ENCODE results near the gene VEGFB.

Gene VEGFB

GRCh38 chr11:64275031-64275800 is 40.8 kb downstream of the VEGFB start:
- Histone ChIP-seq H3K9me3 (ENCODE audit: control insufficient read depth, low read length) (no peaks in the 10 kb centered on the region), H3K27ac (ENCODE audit: low read depth, low read length, severe bottlenecking) (no peak overlapping the region), H3K4me3 (ENCODE audit: extremely low read depth, insufficient read depth, low read length, poor library complexity, severe bottlenecking) (no peak overlapping the region), H3K36me3 (ENCODE audit: control insufficient read depth, insufficient read depth, low read length) (peaks cover 30% of the 10 kb centered on the region), H3K4me1 (ENCODE audit: control insufficient read depth, insufficient read depth, low read length, poor library complexity, severe bottlenecking) (peaks cover 7% of the 10 kb centered on the region)
- 90 to 96% methylated on average over 13 to 15 of the region's 15 CpGs for WGBS, 2 experiments (ENCODE audit: insufficient coverage in 2 of 2)

GRCh38 chr11:64275841-64276240 is 41.5 kb downstream of the VEGFB start:
- 100% methylated on average over 1 of the region's 2 CpGs; no CpG with 5 or more reads in 1 of the 2 experiments for WGBS, 2 experiments (ENCODE audit: insufficient coverage in 2 of 2)
- peaks cover 30% of the 10 kb centered on the region for H3K36me3 ChIP-seq (ENCODE audit: control insufficient read depth, insufficient read depth, low read length)
- H3K4me1 ChIP-seq (ENCODE audit: control insufficient read depth, insufficient read depth, low read length, poor library complexity, severe bottlenecking): peaks cover 7% of the 10 kb centered on the region
- H3K27ac ChIP-seq (ENCODE audit: low read depth, low read length, severe bottlenecking): no peak overlapping the region
- H3K9me3 ChIP-seq (ENCODE audit: control insufficient read depth, low read length): no peaks in the 10 kb centered on the region
- no peak overlapping the region for H3K4me3 ChIP-seq (ENCODE audit: extremely low read depth, insufficient read depth, low read length, poor library complexity, severe bottlenecking)

DNA sequence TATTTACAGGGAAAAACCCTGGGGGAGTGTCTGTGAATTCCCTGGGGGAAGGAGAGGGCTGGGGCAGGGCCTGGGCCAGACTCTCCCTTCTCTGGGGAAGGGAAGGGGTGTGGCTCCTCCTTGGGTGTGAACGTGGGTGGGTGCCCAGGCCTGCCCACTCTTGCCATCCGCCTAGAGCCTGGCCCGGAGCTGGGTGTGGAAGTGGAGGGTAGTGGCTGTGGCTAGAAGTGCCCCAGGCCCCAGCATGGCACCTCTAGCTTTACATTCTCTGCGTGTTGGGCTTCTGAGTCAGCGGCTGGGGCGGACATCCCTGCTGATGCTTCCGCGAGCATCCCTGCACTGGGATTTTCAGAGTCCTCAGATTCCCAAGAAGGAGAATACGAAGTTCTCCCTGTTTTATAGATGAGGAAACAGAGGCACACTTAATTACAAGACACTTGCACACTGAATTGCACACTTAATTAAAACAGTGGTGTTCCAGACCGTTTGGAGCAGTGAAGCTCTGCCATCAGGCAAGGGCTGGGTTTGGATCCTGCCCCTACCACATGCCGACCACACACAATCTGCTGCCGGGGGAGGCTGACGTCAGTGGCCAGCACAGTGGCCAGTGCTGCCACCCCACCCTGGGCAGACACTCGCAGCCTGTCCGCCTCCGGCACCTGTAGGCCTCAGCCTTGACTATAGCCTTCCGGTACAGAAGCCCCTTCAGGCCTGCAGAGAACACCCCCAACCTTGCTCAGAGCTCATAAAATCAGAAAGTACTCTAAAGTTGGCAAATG is 42.5 kb downstream of the VEGFB start:
- 86 to 89% methylated on average over 13 to 16 of the region's 17 CpGs for WGBS, 2 experiments (ENCODE audit: insufficient coverage in 2 of 2)
- no peaks in the 10 kb centered on the region for H3K9me3 ChIP-seq (ENCODE audit: control insufficient read depth, low read length)
- no peak overlapping the region for H3K27ac ChIP-seq (ENCODE audit: low read depth, low read length, severe bottlenecking)
- H3K4me3 ChIP-seq (ENCODE audit: extremely low read depth, insufficient read depth, low read length, poor library complexity, severe bottlenecking): no peak overlapping the region
- peaks cover 5% of the 10 kb centered on the region for H3K4me1 ChIP-seq (ENCODE audit: control insufficient read depth, insufficient read depth, low read length, poor library complexity, severe bottlenecking)
- peaks cover 30% of the 10 kb centered on the region for H3K36me3 ChIP-seq (ENCODE audit: control insufficient read depth, insufficient read depth, low read length)

DNA sequence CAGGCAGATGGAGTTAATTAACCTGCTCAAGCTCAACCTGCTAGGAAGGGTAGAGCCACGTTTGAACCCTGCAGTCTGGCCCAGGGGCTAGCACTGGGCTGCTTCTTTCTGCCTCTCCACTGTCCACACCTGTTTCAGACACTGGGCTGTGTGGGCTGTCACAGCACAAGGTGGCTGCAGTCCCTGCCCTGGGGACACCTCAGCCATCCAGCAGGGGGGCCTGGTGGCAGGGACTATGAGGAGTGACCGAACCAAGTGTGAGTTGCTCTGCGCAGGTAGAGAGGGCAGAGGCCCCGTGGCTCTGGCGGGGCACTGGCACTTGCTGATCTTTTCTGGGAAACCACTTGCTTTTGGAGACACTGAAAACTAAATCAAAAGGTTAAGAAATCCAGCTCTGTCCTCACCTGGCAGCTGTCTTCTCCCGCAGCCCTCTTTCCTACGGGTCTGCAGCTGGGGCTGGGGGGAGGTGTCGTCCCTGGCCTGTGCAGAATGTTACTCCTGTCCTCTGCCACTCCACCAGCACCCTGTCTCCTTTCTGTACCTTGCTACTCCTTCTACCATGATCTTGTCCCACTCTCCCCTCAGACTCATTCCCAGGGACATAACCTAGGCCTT is 44.3 kb downstream of the VEGFB start:
- Histone ChIP-seq H3K4me1 (ENCODE audit: control insufficient read depth, insufficient read depth, low read length, poor library complexity, severe bottlenecking) (peaks cover 7% of the 10 kb centered on the region), H3K27ac (ENCODE audit: low read depth, low read length, severe bottlenecking) (no peak overlapping the region), H3K4me3 (ENCODE audit: extremely low read depth, insufficient read depth, low read length, poor library complexity, severe bottlenecking) (no peak overlapping the region), H3K9me3 (ENCODE audit: control insufficient read depth, low read length) (no peaks in the 10 kb centered on the region), H3K36me3 (ENCODE audit: control insufficient read depth, insufficient read depth, low read length) (peaks cover 38% of the 10 kb centered on the region)
- 80 to 88% methylated on average over 8 of the region's 8 CpGs for WGBS, 2 experiments (ENCODE audit: insufficient coverage in 2 of 2)

DNA sequence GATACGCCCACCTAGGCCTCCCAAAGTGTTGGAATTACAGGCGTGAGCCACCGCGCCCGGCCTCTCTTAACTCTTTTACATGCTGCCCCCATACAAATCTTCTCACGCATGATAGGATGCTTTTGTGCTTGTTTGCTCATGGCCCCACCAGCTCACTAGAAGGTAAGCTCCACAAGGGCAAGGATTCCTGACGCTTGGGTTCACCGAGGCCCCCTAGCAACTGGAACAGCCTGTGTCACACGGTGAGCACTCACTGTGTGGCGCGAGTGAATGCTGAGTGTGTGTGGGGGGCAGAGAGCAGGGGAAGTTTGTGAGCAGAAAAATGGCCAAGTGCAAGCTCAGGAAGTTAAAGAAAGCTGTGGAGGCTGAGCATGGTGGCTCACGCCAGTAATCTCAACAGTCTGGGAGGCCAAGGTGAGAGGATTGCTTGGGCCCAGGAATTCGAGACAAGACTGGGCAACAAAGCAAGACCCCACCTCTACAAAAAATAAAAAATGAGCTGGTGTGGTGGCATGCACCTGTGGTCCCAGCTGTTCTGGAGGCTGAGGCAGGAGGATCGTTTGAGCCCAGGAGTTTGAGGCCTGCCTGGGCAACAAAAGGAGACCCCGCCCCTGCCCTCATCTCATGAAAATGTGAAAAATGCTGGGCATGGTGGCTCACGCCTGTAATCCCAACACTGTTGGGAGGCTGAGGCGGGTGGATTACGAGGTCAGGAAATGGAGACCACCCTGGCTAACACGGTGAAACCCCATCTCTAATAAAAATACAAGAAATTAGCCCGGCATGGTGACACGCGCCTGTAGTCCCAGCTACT is 47.8 kb downstream of the VEGFB start:
- Histone ChIP-seq H3K4me1 (ENCODE audit: control insufficient read depth, insufficient read depth, low read length, poor library complexity, severe bottlenecking) (peaks cover 8% of the 10 kb centered on the region), H3K4me3 (ENCODE audit: extremely low read depth, insufficient read depth, low read length, poor library complexity, severe bottlenecking) (no peak overlapping the region), H3K27ac (ENCODE audit: low read depth, low read length, severe bottlenecking) (no peak overlapping the region), H3K36me3 (ENCODE audit: control insufficient read depth, insufficient read depth, low read length) (peaks cover 25% of the 10 kb centered on the region), H3K9me3 (ENCODE audit: control insufficient read depth, low read length) (no peaks in the 10 kb centered on the region)
- WGBS, 2 experiments (ENCODE audit: insufficient coverage in 2 of 2): 89 to 94% methylated on average over 18 of the region's 22 CpGs

DNA sequence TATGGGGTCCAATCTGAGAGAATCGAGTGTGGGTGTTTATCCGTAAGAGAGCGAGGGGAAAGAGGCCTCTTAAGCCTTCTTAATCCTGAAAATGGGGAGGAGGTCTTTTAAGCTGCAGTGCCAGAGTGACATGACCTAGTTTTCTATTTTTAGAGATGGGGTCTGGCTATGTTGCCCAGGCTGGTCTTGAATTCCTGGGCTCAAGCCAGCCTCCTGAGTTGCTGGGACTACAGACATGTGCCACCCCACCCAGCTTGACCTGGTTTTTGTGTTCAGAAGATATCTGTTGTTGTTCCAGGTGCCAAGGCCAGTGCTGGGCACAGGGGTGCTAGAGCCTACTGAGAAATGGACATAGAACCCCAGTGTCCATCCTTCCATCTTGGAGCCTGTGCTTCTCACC is 48.7 kb downstream of the VEGFB start:
- peaks cover 20% of the 10 kb centered on the region for H3K36me3 ChIP-seq (ENCODE audit: control insufficient read depth, insufficient read depth, low read length)
- no peak overlapping the region for H3K4me3 ChIP-seq (ENCODE audit: extremely low read depth, insufficient read depth, low read length, poor library complexity, severe bottlenecking)
- WGBS, 2 experiments (ENCODE audit: insufficient coverage in 2 of 2): 96 to 100% methylated on average over 3 of the region's 3 CpGs
- H3K4me1 ChIP-seq (ENCODE audit: control insufficient read depth, insufficient read depth, low read length, poor library complexity, severe bottlenecking): peaks cover 8% of the 10 kb centered on the region
- H3K9me3 ChIP-seq (ENCODE audit: control insufficient read depth, low read length): no peaks in the 10 kb centered on the region
- H3K27ac ChIP-seq (ENCODE audit: low read depth, low read length, severe bottlenecking): no peak overlapping the region

DNA sequence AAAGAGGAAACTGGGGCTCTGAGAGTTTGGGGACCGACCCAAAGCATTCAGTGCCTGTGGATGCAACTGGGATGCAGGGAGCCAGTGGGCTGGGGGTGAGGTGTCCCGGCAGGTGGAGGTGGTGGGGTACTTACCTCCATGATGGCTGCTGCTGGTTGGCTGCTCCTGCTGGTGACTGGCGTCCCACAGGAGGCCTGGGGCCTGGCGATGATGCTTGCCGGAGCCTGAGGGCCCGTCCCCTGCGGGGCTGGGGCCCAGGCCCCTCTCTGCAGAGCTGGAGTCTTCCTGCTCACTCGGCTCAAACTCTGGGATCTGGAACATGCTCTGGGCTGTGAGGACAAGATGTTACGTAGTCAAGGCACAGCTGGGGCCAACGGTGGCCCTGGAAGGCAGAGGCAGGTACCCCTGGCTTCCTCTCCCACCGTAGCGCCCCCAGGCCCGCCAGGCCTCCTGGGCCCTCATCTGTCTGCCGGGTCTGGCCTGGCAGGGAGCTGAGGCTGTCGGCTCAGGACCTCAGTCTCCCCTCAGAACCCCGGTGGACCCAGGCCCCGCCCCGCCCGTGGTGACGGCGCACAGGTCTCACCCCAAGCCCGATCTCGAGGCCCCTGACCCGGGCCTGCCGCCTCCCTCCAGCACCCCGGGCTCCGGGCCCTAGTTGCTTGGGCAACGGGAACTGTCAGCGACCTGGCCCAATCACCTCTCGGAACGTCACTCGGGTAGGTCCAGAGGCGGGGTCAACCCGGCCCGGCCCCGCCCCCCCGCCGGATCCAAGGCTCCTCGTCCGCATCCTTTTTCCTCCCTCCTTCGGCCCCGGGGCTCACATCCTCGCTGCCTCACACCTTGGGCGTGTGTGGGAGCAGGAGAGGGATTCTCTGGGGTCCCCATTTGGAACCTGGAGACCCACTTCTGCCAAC is 49.9 kb downstream of the VEGFB start, which contains the start of gene BAD:
TSS of gene BAD (minus strand) at position 618 of the 914 bp plus-strand sequence. CDS start at position 321, 297 bp downstream.
- Histone ChIP-seq H3K36me3 (ENCODE audit: control insufficient read depth, insufficient read depth, low read length) (peaks cover 11% of the 10 kb centered on the region), H3K27ac (ENCODE audit: low read depth, low read length, severe bottlenecking) (peak within 1 kb of the TSS; percentile 88), H3K4me1 (ENCODE audit: control insufficient read depth, insufficient read depth, low read length, poor library complexity, severe bottlenecking) (peaks cover 8% of the 10 kb centered on the region), H3K9me3 (ENCODE audit: control insufficient read depth, low read length) (no peaks in the 10 kb centered on the region), H3K4me3 (ENCODE audit: extremely low read depth, insufficient read depth, low read length, poor library complexity, severe bottlenecking) (peak within 1 kb of the TSS; percentile 66)
- WGBS, 2 experiments (ENCODE audit: insufficient coverage in 2 of 2): 12 to 13% methylated on average over 32 to 39 of the region's 44 CpGs

GRCh38 chr11:64284962-64285884 is 50.8 kb downstream of the VEGFB start, which contains the start of gene GPR137:
Gene GPR137, plus strand, starts transcription at chr11:64285848. Its CDS starts 677 bp downstream, at chr11:64286525.
- peaks cover 11% of the 10 kb centered on the region for H3K36me3 ChIP-seq (ENCODE audit: control insufficient read depth, insufficient read depth, low read length)
- H3K27ac ChIP-seq (ENCODE audit: low read depth, low read length, severe bottlenecking): peak within 1 kb of the TSS; percentile 88
- peak within 1 kb of the TSS; percentile 66 for H3K4me3 ChIP-seq (ENCODE audit: extremely low read depth, insufficient read depth, low read length, poor library complexity, severe bottlenecking)
- WGBS, 2 experiments (ENCODE audit: insufficient coverage in 2 of 2): 1 to 2% methylated on average over 48 to 64 of the region's 102 CpGs
- peaks cover 8% of the 10 kb centered on the region for H3K4me1 ChIP-seq (ENCODE audit: control insufficient read depth, insufficient read depth, low read length, poor library complexity, severe bottlenecking)
- no peaks in the 10 kb centered on the region for H3K9me3 ChIP-seq (ENCODE audit: control insufficient read depth, low read length)

Data from mesodermal cell (in vitro differentiated cells).